GM18499 (cell line): Measurements from ENCODE around the gene KRTAP5-3.
"Not testable (repeated sequence)": the region's sequence is repeated elsewhere in the genome, so short reads cannot be mapped to it uniquely, and the experiment has no call there.

Experiments used
- ATAC-seq: cut with Tn5 transposase; IDR thresholded peaks from one replicate; pipeline ENCODE4 v1.9.1; 2021; ENCODE audit warnings: moderate number of reproducible peaks; ENCODE audit not compliant: insufficient read depth, unreplicated experiment

Gene KRTAP5-3

GRCh38 chr11:1624621-1625020 is 16.4 kb upstream of the KRTAP5-3 start:
- ATAC-seq, result no peak

GRCh38 chr11:1623716-1624115 is 15.5 kb upstream of the KRTAP5-3 start:
- ATAC-seq, result no peak

GRCh38 chr11:1622086-1622485 is 13.8 kb upstream of the KRTAP5-3 start, which contains the start of gene KRTAP5-4:
Gene KRTAP5-4 (minus strand): TSS chr11:1622138. CDS start chr11:1622093, 45 bp downstream.
- no peak for ATAC-seq

GRCh38 chr11:1619449-1619848 is 11.2 kb upstream of the KRTAP5-3 start:
- no peak for ATAC-seq

GRCh38 chr11:1618231-1618630 is 10.0 kb upstream of the KRTAP5-3 start:
- no peak for ATAC-seq

GRCh38 chr11:1607901-1608300 is 362 bp downstream of the KRTAP5-3 start:
- ATAC-seq, result not testable (repeated sequence)

GRCh38 chr11:1607156-1607845 is 962 bp downstream of the KRTAP5-3 start:
- not testable (repeated sequence) for ATAC-seq

GRCh38 chr11:1605923-1606322 is 2.3 kb downstream of the KRTAP5-3 start:
- ATAC-seq, result peak; percentile 79

GRCh38 chr11:1604711-1605110 is 3.6 kb downstream of the KRTAP5-3 start:
- ATAC-seq, result no peak

GRCh38 chr11:1604181-1604580 is 4.1 kb downstream of the KRTAP5-3 start:
- ATAC-seq, result no peak

- no peak for ATAC-seq
Observed at GRCh38 chr11:1603629-1604028, 4.6 kb downstream of the KRTAP5-3 start.

GRCh38 chr11:1601663-1602062 is 6.6 kb downstream of the KRTAP5-3 start:
- not testable (repeated sequence) for ATAC-seq

- no peak for ATAC-seq
Observed at GRCh38 chr11:1600626-1601025, 7.6 kb downstream of the KRTAP5-3 start.

GRCh38 chr11:1598816-1599215 is 9.4 kb downstream of the KRTAP5-3 start:
- ATAC-seq, result no peak

GRCh38 chr11:1598406-1598805 is 9.9 kb downstream of the KRTAP5-3 start:
- not testable (repeated sequence) for ATAC-seq

GRCh38 chr11:1597994-1598380 is 10.3 kb downstream of the KRTAP5-3 start, which contains the start of gene KRTAP5-2:
Gene KRTAP5-2 (minus strand): TSS chr11:1598294. CDS start chr11:1598250, 44 bp downstream.
- no peak for ATAC-seq

- no peak for ATAC-seq
Observed at GRCh38 chr11:1597331-1597993, 10.8 kb downstream of the KRTAP5-3 start.

- not testable (repeated sequence) for ATAC-seq
Observed at GRCh38 chr11:1596576-1597121, 11.6 kb downstream of the KRTAP5-3 start.

GRCh38 chr11:1595994-1596575 is 12.2 kb downstream of the KRTAP5-3 start:
- ATAC-seq, result not testable (repeated sequence)

GRCh38 chr11:1592628-1593027 is 15.6 kb downstream of the KRTAP5-3 start:
- ATAC-seq, result no peak

- ATAC-seq, result no peak
Observed at GRCh38 chr11:1589996-1590395, 18.3 kb downstream of the KRTAP5-3 start.
